Gastroesophageal sphincter (tissue), 4 donors: ENCODE data around the gene COQ4. TPM values are rescaled to one million over a fixed set of nuclear protein-coding genes. Genes with fewer than 3 reads are reported as not detected.
"Not testable (repeated sequence)": the region's sequence is repeated elsewhere in the genome, so short reads cannot be mapped to it uniquely, and the experiment has no call there.

Experiments used
- ATAC-seq: fragments of 150-250 bp; one replicate; pipeline ENCODE4 v1.9.1; 2016; ENCODE audit warnings: mild to moderate bottlenecking, moderate library complexity
- H3K27ac ChIP-seq, 4 donors: fragments of 200-600 bp; sonication (generic) in 3 of 4; 1 replicate in 3 of 4; 2 replicates in 1 of 4; pipeline ENCODE4 v1.5.1; 2016 to 2019
- H3K27me3 ChIP-seq: fragments of 200-600 bp; sonication (generic); one replicate; pipeline ENCODE4 v1.5.1; 2019
- H3K36me3 ChIP-seq, 2 donors: fragments of 200-600 bp; sonication (generic); one replicate each; pipeline ENCODE4 v1.5.1; 2019; ENCODE audit warnings: control low read depth in 1 of 2
- H3K4me1 ChIP-seq, 3 donors: fragments of 200-600 bp; sonication (generic); 1 replicate in 2 of 3; 2 replicates in 1 of 3; pipeline ENCODE4 v1.5.1; 2016 to 2019; ENCODE audit warnings: control low read depth in 2 of 3
- H3K4me3 ChIP-seq, 2 donors: fragments of 200-600 bp; sonication (generic); one replicate each; pipeline ENCODE4 v1.5.1; 2019; ENCODE audit warnings: mild to moderate bottlenecking in 1 of 2, moderate library complexity in 1 of 2
- H3K9me3 ChIP-seq, 3 donors: fragments of 200-600 bp; sonication (generic); one replicate each; pipeline ENCODE4 v1.5.1; 2017 to 2019; ENCODE audit warnings: control low read depth in 2 of 3
- EP300 ChIP-seq: sonication (generic); formaldehyde crosslinking; IDR thresholded peaks from one replicate; pipeline ENCODE4 v1.6.1; 2017; ENCODE audit warnings: antibody characterized with exemption, mild to moderate bottlenecking
- POLR2A ChIP-seq, 2 donors: fragments of 450-650 bp; IDR thresholded peaks; one replicate each; pipeline ENCODE4 v1.6.1; 2017; ENCODE audit warnings: antibody characterized with exemption in 2 of 2, mild to moderate bottlenecking in 2 of 2, moderate library complexity in 1 of 2
- POLR2AphosphoS5 ChIP-seq: sonication (generic); formaldehyde crosslinking; IDR thresholded peaks from one replicate; pipeline ENCODE4 v1.6.1; 2017; ENCODE audit warnings: antibody characterized with exemption
- WGBS, 2 donors: methylation state at CpG; one replicate each; pipeline ENCODE4 v1.1.5; 2018; ENCODE audit warnings: low coverage in 1 of 2; 5-methylcytosine and 5-hydroxymethylcytosine counted together
- total RNA-seq, 4 donors: library from RNA; depleted of rRNA; stranded (reverse); fragments of >200 nt; gene quantifications; one replicate each; pipeline ENCODE4 v1.1.0, GENCODE V29; 2016
- TF ChIP-seq, protein P1 (sequence below), 4 experiments: fragments of 200-600 bp in 2 of 4; fragments of 450-650 bp in 2 of 4; sonication (generic) in 1 of 4; IDR thresholded peaks; one replicate each; pipeline ENCODE4 v1.5.1; 2017 to 2019; ENCODE audit warnings: antibody characterized with exemption in 4 of 4, mild to moderate bottlenecking in 2 of 4, moderate library complexity in 2 of 4

Gene COQ4
- total RNA-seq, 4 donors from 2014 or later, result 25.8 to 40.5 (median 31.8) TPM

DNA sequence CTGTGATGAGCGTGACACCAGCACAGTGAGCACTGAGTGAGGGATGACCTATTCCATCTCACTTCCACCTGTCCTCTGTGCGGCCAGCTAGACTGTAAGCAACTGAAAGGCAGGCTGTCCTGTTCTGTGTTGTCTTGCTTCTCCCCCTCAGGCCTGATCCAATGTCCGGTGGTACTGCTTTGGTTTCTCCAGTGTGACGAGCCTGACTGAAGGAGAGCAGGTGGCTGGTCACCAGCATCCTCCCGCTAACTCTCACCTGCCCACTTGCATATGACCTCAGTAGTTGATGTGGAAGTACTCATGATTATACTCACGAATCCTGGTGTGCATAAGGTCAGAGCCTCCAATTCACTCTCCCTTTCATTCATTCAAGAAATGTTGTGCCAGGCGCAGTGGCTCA is 15.3 kb downstream of the COQ4 start:
- Histone ChIP-seq H3K36me3 (peaks cover 0 to 26% of the 10 kb centered on the region in 2 donors), H3K27ac (no peak overlapping the region), H3K9me3 (no peaks in the 10 kb centered on the region), H3K4me1 (peaks cover 0 to 24% (median 4%) of the 10 kb centered on the region in 3 donors), H3K27me3 (no peaks in the 10 kb centered on the region), H3K4me3 (no peak overlapping the region)
- ATAC-seq, result no peak
- TF ChIP-seq, protein P1, sequence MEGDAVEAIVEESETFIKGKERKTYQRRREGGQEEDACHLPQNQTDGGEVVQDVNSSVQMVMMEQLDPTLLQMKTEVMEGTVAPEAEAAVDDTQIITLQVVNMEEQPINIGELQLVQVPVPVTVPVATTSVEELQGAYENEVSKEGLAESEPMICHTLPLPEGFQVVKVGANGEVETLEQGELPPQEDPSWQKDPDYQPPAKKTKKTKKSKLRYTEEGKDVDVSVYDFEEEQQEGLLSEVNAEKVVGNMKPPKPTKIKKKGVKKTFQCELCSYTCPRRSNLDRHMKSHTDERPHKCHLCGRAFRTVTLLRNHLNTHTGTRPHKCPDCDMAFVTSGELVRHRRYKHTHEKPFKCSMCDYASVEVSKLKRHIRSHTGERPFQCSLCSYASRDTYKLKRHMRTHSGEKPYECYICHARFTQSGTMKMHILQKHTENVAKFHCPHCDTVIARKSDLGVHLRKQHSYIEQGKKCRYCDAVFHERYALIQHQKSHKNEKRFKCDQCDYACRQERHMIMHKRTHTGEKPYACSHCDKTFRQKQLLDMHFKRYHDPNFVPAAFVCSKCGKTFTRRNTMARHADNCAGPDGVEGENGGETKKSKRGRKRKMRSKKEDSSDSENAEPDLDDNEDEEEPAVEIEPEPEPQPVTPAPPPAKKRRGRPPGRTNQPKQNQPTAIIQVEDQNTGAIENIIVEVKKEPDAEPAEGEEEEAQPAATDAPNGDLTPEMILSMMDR (IDR thresholded peaks at IDR 0.05), result no peak
- TF ChIP-seq EP300 (no peak), POLR2AphosphoS5 (no peak), POLR2A (IDR thresholded peaks at IDR 0.05) (no peak)
- 87 to 100% methylated on average over 2 to 3 of the region's 7 CpGs for WGBS, 2 donors

DNA sequence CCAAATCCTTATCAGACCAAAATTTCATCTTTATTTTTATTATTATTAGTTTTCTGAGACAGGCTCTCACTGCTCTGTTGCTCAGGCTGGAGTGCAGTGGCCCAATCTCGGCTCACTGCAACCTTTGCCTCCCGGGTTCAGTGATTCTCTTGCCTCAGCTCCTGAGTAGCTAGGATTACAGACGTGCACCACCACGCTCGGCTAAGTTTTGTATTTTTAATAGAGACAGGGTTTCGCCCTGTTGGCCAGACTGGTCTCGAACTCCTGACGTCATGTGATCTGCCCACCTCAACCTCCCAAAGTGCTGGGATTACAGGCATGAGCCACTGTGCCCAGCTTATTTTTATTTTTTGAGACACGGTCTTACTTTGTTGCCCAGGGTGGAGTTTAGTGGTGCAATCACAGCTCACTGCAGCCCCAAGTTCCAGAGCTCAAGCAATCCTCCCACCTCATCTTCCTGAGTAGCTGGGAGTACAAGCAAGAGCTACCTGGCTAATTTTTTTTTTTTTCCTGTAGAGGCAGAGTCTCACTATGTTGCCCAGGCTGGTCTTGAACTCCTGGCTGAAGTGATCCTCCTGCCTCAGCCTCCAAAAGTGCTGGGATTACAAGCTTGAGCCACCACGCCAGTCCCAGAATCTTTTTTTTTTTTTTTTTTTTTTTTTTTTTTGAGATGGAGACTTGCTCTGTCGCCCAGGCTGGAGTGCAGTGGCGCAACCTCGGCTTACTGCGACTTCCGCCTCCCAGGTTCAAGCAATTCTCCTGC is 16.4 kb downstream of the COQ4 start:
- H3K4me1 ChIP-seq, result peaks cover 0 to 24% (median 4%) of the 10 kb centered on the region in 3 donors
- 90 to 92% methylated on average over 3 to 4 of the region's 15 CpGs for WGBS, 2 donors

GRCh38 chr9:128339761-128340690 is 17.4 kb downstream of the COQ4 start, which contains the start of gene SLC27A4:
TSS of gene SLC27A4 (plus strand) at chr9:128340527. CDS start at chr9:128343133, 2,606 bp downstream.
- Histone ChIP-seq H3K36me3 (peaks cover 0 to 30% of the 10 kb centered on the region in 2 donors), H3K9me3 (no peaks in the 10 kb centered on the region), H3K27me3 (no peaks in the 10 kb centered on the region), H3K4me1 (peaks cover 0 to 24% (median 4%) of the 10 kb centered on the region in 3 donors), H3K27ac (peak within 1 kb of the TSS; percentile 27 to 88 (median 86)), H3K4me3 (peak within 1 kb of the TSS; percentile 80 to 92)
- peak; percentile 95 for ATAC-seq
- TF ChIP-seq POLR2A (IDR thresholded peaks at IDR 0.05) (peak in 1 of 2 donors; percentile 20), POLR2AphosphoS5 (no peak)
- TF ChIP-seq, protein P1 (IDR thresholded peaks at IDR 0.05), result peak in 2 of 4 experiments; percentile 10 to 31
- WGBS, 2 donors, result 60 to 61% methylated on average over 3 to 5 of the region's 75 CpGs

More for the DNA sequence above, 16.4 kb downstream of the COQ4 start:
- not testable (repeated sequence) for H3K27me3 ChIP-seq, H3K4me3 ChIP-seq, ATAC-seq, H3K9me3 ChIP-seq, H3K27ac ChIP-seq
- H3K36me3 ChIP-seq, result peaks cover 0 to 26% of the 10 kb centered on the region in 2 donors

GRCh38 chr9:128340691-128341434 is 18.2 kb downstream of the COQ4 start:
- WGBS, 2 donors, result 3 to 6% methylated on average over 3 to 5 of the region's 48 CpGs
- H3K27ac ChIP-seq, result peak overlapping the region; percentile 27 to 88 (median 86)
- H3K27me3 ChIP-seq, result no peaks in the 10 kb centered on the region
- H3K9me3 ChIP-seq, result no peaks in the 10 kb centered on the region
- H3K36me3 ChIP-seq, result peaks cover 0 to 39% of the 10 kb centered on the region in 2 donors
- peak overlapping the region; percentile 80 to 92 for H3K4me3 ChIP-seq
- H3K4me1 ChIP-seq, result peaks cover 0 to 24% (median 4%) of the 10 kb centered on the region in 3 donors
- TF ChIP-seq EP300, result no peak
- TF ChIP-seq, protein P1 (IDR thresholded peaks at IDR 0.05), result no peak
- TF ChIP-seq POLR2AphosphoS5, result no peak
- TF ChIP-seq POLR2A (IDR thresholded peaks at IDR 0.05), result no peak
- ATAC-seq, result peak; percentile 61
